Stimulated activated CD4-positive, alpha-beta T cell treated with anti-CD3 and anti-CD28 coated beads, Interleukin-2, amount 100 ng/mL, for 4 hours (primary cell): ENCODE measurements around the gene CD59.
"Not testable (repeated sequence)": the region's sequence is repeated elsewhere in the genome, so short reads cannot be mapped to it uniquely, and the experiment has no call there.

Source experiments
- DNase-seq: peaks from one replicate; pipeline ENCODE4 v3.0.0-alpha.2; 2020; ENCODE audit warnings: low read depth

The CD59 gene

GRCh38 chr11:33713151-33713855 lies 22.9 kb downstream of the CD59 start:
- DNase-seq: no peak

- DNase-seq: no peak
Observed at GRCh38 chr11:33712436-33712835, 23.8 kb downstream of the CD59 start.

GRCh38 chr11:33709466-33709865 lies 26.8 kb downstream of the CD59 start:
- DNase-seq: no peak

- no peak for DNase-seq
Observed at GRCh38 chr11:33708985-33709384, 27.2 kb downstream of the CD59 start.

GRCh38 chr11:33707831-33708230 lies 28.4 kb downstream of the CD59 start:
- not testable (repeated sequence) for DNase-seq

- no peak for DNase-seq
Observed at GRCh38 chr11:33706966-33707365, 29.3 kb downstream of the CD59 start.

GRCh38 chr11:33706546-33706945 lies 29.7 kb downstream of the CD59 start:
- DNase-seq: no peak

- no peak for DNase-seq
Observed at GRCh38 chr11:33704240-33705002, 31.8 kb downstream of the CD59 start.

GRCh38 chr11:33703788-33704187 lies 32.4 kb downstream of the CD59 start:
- no peak for DNase-seq

- no peak for DNase-seq
Observed at GRCh38 chr11:33703234-33703633, 33.0 kb downstream of the CD59 start.

GRCh38 chr11:33701302-33702230 lies 34.7 kb downstream of the CD59 start:
- DNase-seq: no peak

GRCh38 chr11:33700502-33701271 lies 35.5 kb downstream of the CD59 start, which contains the start of gene C11orf91:
C11orf91 (minus strand) TSS chr11:33700826; CDS start chr11:33700740, 86 bp downstream.
- peak; percentile 92 for DNase-seq

GRCh38 chr11:33700063-33700501 lies 36.1 kb downstream of the CD59 start:
- DNase-seq: no peak

GRCh38 chr11:33699515-33700062 lies 36.6 kb downstream of the CD59 start:
- no peak for DNase-seq

- DNase-seq: no peak
Observed at GRCh38 chr11:33698921-33699320, 37.3 kb downstream of the CD59 start.

GRCh38 chr11:33697997-33698396 lies 38.2 kb downstream of the CD59 start:
- no peak for DNase-seq

- DNase-seq: no peak
Observed at GRCh38 chr11:33696931-33697638, 39.1 kb downstream of the CD59 start.

- DNase-seq: no peak
Observed at GRCh38 chr11:33696411-33696810, 39.8 kb downstream of the CD59 start.

- no peak for DNase-seq
Observed at GRCh38 chr11:33695051-33695566, 41.1 kb downstream of the CD59 start.

GRCh38 chr11:33694346-33695050 lies 41.7 kb downstream of the CD59 start:
- DNase-seq: no peak
